HG03469 (cell line): Measurements from ENCODE around the gene PCNT.

Experiments
- ATAC-seq: cut with Tn5 transposase; IDR thresholded peaks from one replicate; pipeline ENCODE4 v1.9.1; 2021; ENCODE audit warnings: mild to moderate bottlenecking, moderate library complexity, moderate number of reproducible peaks; ENCODE audit not compliant: unreplicated experiment

The PCNT gene, protein sequence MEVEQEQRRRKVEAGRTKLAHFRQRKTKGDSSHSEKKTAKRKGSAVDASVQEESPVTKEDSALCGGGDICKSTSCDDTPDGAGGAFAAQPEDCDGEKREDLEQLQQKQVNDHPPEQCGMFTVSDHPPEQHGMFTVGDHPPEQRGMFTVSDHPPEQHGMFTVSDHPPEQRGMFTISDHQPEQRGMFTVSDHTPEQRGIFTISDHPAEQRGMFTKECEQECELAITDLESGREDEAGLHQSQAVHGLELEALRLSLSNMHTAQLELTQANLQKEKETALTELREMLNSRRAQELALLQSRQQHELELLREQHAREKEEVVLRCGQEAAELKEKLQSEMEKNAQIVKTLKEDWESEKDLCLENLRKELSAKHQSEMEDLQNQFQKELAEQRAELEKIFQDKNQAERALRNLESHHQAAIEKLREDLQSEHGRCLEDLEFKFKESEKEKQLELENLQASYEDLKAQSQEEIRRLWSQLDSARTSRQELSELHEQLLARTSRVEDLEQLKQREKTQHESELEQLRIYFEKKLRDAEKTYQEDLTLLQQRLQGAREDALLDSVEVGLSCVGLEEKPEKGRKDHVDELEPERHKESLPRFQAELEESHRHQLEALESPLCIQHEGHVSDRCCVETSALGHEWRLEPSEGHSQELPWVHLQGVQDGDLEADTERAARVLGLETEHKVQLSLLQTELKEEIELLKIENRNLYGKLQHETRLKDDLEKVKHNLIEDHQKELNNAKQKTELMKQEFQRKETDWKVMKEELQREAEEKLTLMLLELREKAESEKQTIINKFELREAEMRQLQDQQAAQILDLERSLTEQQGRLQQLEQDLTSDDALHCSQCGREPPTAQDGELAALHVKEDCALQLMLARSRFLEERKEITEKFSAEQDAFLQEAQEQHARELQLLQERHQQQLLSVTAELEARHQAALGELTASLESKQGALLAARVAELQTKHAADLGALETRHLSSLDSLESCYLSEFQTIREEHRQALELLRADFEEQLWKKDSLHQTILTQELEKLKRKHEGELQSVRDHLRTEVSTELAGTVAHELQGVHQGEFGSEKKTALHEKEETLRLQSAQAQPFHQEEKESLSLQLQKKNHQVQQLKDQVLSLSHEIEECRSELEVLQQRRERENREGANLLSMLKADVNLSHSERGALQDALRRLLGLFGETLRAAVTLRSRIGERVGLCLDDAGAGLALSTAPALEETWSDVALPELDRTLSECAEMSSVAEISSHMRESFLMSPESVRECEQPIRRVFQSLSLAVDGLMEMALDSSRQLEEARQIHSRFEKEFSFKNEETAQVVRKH (N-terminal part only)

DNA sequence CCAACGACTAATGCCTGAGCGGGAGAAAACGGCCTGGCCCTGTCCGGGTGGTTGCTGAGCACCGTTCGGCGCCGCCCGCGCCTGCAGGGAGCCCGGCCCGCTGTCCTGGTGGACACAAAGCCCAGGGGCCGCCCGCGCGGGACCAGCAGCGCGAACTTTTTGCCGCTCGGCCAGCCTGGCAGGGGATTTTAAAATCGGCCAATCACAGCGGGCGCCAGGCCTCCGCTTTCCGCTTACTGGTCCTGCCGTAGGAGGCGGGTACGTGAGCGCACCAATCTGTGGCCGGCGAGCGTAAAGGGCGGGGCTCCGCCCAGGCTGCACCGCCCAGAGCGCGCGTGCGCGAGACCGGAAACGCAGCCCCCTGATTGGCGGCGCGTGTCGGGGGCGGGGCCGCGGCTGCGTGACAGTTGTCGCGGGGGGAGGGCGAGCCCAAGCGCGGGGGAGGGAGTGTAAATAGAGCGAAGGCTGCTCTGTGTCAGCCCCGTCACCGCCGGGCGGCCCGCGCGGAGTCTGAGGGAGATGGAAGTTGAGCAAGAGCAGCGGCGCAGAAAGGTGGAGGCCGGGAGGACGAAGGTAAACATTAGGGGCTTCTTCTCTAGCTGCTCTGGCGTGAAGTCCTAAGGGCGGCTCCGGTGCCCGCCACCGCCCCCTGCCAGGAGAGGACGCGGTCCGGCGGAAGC is at the start of gene PCNT, which contains the start of gene C21orf58:
PCNT (plus strand) TSS at position 447 of the 680 bp plus-strand sequence; CDS start at position 520, 73 bp downstream.
C21orf58 (minus strand) TSS at position 161 of the 680 bp plus-strand sequence. CDS start 1,132 bp downstream, outside the sequence.
- ATAC-seq, result peak; percentile 76

DNA sequence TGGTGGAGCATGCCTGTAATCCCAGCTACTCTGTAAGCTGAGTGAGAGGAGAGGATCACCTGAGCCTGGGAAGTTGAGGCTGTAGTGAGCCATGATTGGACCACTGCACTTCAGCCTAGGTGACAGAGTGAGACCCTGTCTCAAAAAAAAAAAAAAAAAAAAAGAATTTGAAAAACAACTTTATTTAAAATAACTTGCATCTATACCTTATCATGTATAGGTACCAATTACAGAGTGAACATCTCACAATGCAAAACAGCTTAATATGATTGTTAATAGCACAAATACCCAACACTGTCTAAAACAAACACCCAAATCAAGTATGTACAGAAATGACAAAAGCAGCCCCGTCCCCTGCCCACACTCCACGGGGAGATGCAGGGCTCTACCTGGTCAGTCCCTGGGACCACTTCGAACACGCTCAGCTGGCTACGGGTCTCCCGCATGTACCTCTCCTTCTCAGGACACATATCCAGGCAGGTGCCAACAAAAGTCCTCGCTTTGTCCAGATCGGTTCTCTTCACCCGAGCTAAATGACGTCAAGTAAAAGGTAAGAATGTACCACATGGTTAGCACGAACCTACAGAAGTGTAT is 49.1 kb upstream of the PCNT start:
- ATAC-seq, result no peak

DNA sequence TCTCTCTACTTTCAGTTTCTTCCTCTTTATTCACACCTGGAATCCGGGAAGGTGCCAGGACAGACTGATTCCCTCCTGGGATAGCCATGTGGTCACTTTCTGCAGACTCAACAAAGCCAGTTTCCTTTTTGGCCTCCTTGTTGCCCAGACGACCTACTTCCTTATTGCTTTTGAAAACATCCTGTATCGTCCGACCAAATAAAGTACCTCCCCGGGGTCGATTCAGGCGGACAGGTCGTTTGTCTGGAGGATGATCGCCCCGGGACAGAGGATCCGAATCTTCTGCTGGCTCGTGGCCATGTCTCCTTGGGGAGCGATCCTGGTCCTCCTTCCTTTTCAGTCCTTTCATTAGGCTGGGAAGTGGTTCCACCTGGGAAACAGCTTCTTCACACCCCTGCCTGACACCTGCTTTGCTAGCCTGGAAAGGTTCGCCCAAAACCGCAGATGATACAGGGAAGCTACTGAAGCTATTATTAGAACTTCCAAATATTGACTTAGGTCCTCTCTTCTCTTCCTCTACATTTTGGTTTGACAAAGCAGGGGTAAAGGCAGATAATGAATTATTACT is 39.8 kb upstream of the PCNT start:
- no peak for ATAC-seq

DNA sequence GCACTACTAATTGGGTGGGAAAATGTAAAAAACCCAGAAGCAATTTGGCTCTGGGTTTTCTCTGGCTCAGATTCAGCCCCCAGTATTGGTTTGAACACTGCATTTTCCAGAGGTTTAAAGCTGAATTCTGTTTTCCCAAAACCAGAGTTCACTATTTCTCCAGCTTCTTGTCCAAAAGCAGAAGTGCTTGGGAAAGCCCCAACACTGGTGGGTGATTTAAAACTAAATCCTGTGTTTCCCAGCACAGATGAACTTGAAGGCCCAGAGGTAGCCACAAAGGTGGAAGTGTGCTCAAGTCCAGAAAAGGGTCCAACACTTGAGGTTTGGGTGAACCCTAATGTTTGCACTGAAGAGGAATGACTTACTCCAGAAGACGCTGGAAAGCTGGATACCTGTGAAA is 39.2 kb upstream of the PCNT start:
- no peak for ATAC-seq

DNA sequence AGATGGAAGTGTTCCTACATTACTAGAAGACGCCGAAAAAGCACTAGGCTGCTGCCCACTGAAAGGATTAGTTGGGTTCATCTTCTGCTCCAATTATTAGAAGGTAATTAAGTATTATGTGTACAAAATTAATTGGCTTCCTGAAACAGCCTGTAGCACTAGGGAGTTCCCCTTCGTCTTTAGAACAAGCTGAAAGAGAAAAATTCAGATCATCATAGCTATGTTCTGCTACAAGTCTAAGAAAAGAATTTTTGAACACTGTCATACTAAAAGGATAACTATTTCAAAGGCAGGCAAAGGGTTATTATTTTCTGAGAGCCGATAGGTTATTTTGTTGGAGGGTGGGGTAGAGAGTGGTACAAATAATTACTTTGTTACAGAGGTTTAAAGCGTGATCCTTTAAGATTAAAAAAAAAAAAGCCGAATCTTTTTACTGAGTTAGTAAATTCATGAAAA is 38.7 kb upstream of the PCNT start, which contains the start of gene MCM3AP:
MCM3AP (minus strand) TSS at position 406 of the 456 bp plus-strand sequence; CDS start at position 81, 325 bp downstream.
- ATAC-seq, result no peak

DNA sequence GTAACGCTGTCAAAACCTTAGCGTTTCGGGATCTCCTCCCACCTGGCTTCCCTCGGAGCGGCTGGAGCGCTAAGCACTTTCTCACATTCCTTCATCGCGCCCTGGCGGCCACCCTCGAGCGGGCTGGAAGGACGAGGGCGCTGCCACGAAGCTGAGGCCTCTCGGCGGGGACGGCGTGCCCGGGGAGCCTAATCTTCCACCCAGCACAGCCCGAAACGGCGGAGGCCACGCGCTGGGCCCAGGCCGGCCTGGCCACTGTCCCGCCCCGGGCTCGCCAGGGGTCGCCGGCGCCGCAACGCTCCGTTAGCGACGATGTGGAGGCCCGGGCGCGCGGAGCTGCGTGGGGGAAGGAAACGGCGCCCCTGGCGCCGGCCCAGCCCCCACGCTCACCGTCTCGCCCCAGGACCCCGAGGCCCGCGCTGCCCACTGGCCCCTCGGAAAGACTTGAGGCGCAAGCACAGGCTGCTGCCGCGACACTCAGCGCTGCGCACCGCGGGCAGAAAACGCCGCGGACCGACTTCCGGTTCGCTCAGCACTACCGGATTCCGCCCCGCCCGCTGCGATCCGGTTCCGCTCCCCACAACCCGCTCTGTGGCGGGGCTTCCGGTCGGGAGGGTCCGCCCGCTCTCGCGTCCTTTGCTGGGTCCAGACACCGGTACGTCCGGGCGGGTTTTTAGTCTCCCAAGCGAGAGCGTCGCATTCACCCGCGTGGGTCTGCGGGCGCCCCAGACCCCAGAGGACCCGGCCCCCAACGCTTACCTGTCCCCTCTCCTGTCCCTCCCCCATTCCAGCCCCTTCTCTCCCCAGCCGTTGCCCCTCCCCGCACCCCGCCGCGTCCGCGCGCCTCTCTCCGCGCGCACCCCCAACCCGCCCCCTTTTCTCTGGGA is 38.0 kb upstream of the PCNT start, which contains the start of gene YBEY:
YBEY (plus strand) TSS at position 582 of the 887 bp plus-strand sequence. CDS start 572 bp downstream, outside the sequence.
- ATAC-seq, result peak; percentile 35

DNA sequence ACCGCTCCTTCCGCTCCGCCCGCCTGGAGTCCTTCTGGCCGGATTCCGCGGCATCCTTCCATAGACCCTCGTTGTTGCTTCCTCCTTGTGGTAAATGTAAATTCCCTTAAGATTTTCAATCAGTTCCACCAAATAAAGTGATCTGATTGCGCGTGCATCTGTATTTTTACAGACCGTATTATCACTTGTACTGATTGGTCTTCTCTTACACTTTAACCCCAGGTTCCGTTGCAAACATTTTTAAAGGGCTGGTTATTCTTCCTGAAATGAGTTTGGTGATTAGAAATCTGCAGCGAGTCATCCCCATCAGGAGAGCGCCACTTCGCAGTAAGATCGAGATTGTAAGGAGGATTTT is 37.3 kb upstream of the PCNT start:
- ATAC-seq, result peak; percentile 5

DNA sequence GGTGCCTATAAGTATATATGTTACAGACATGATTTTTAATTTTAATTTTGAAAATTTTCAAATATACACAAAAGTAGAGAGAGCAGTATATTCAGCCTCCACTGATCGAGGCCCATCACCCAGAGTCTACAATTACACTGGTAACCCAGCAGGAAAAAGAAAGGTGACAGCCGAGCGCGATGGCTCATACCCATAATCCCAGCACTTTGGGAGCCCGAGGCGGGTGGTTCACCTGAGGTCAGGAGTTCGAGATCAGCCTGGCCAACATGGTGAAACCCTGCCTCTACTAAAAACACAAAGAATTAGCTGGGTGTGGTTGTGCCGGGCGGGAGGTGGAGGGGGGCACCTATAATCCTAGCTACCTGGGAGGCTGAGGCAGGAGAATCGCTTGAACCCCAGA is 36.4 kb upstream of the PCNT start:
- ATAC-seq, result no peak

DNA sequence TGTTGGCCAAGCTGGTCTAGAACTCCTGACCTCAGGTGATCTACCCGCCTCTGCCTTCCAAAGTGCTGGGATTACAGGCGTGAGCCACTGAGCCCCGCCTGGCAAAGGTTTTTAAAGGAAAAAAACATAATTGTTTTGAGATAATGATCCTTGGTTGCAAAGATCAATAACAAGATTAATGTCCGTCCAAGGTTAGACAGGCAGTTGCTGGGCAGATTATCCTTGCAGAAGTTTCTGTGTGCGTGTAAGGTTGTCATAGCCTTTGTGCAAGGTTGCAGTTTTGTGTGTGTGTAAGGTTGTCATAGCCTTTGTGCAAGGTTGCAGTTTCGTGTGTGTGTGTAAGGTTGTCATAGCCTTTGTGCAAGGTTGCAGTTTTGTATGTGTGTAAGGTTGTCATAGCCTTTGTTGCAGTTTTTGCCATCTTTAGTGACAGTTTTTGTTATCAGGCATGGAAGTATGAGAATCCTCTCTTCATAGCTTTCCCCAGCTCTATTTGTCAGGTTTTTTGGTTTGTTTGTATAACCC is 34.2 kb upstream of the PCNT start:
- ATAC-seq, result no peak

DNA sequence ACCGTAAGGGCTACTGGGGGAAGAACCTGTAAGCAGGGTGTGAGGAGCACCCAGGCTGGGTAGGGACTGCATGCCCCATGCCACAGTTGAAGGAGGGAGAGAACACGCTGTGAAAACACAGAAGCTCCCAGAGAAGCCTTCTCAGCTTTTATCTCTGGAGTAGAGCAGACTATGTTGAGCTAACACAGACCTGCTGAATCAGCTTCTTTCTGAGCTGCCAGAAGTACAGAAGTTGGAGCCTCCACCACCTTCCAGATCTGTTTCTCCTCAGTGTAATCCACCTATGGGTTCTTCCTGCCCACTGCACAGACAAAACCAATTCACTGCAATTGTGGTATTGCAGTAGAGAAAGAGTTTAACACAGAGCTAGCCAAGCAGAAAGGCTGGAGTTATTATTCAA is 32.4 kb upstream of the PCNT start:
- ATAC-seq, result no peak

DNA sequence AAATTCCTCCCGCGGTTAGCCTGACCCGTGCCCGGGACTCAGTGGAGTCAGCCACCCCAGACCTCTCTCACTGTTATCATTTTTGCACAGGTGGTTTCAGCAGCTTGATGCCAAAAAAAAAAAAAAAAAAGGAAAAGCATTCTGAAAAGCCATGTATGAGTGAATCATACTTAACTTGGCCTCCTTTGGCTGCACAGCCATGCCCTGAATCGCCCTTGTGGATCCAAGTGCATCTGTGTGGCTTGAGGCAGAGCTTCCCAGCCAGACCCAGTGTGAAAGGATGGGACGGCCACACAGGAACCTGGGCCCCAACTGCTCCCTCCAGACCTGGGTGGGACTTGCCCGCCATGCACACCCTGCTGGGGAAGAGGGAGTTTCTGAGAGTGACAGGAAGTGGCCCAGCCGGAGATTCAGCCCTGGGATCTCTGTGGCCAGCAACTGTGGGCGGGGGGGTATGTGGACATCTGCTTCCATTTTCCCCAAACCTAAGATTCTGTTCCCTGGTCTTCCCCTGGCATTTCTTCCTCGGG is 29.2 kb upstream of the PCNT start:
- ATAC-seq, result no peak

DNA sequence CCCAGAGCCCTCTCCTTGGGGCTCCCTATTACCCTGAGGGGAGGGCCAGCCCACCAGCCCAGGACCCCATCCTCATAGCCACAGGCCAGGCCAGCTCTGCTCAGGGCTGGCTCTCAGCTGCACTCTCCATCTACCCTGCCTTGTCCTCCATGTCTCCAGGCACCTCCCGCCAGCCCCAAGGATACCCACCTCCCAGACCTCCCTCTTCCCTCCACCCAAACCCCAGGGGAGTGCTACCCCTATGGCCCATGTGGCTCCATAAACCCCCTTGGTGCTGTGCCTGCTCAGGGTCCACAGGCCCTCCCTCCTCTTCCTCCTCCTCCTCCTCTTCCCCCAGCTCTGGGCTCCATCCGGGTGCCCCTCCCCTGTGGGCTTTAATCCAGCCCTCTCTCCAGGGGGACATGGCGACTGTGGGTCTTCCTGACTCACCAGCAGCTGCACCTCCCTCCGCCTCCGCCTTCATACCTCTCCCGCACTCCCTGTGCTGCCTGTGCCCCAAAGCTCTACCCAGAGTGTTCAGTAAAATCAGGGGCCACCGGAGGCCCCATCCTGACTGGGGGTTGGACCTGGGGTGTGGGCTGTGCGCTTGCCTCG is 28.7 kb upstream of the PCNT start:
- no peak for ATAC-seq

DNA sequence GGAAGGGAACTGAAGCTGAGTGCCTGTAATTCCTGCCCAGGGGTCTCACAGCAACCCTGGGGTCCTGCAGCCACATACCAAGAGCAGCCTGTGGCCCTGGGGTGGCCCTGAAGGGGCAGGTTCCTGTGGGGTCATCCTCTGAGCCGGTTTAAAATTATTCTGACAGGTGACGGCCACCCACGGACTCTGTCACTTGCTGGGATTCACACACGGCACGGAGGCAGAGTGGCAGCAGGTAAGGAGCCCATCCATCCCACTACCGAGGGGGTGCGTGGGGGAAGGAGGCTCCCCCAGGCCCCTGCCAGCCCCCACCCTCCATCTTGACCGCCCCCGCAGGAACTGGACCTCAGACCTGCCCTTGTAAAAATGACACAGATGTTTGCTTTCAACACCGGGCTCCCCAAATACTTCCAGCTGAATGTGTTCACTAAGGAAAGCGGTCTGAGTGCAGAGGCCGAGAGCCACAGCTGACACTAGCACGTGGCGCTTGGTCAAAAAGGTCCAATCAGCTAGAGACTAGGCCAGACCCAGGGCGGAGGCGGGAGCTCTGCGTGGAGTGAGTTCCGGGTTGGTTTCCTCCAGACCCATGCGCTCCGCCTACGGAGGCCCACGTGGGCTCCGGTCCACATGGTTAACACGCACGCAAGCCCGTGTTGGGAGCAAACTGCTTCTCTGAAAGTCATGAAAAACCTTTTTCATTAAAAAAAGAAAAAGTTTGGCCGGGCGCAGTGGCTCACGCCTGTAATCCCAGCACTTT is 27.8 kb upstream of the PCNT start:
- no peak for ATAC-seq

DNA sequence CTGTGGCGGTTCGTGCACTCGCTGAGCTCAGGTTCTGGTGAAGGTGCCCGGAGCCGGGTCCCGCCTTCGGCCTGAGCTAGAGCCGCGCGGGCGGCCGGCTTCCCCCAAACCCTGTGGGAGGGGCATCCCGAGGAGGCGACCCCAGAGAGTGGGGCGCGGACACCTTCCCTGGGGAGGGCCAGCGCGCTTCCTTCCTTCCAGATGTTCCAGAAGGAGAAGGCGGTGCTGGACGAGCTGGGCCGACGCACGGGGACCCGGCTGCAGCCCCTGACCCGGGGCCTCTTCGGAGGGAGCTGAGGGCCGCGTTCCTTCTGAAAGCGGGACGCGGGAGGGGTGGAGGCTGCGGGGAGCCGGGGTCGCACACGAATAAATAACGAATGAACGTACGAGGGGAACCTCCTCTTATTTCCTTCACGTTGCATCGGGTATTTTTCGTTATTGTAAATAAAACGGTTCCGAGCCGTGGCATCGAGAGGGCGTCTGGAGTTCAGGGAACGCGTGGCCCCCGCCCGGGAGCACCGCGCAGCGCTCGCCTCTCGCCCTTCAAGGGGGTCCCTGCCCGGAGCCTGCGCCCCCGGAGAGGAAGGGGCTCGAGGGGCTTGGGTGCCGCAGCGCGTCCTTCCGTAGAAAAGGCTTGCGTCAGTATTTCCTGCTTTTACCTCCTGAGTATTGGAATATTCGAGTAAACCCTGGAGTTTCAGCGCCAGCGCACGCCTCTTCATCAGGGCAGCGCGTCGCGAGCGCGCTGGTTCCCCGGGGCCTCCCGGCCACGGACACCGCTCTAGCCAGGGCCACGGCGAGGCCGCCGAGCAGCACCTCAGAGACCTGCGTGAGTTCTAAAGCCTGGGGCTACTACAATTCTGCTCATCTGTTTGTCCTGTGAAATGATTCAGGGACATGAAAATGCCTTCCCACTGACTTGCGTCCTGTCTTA is 26.4 kb upstream of the PCNT start:
- ATAC-seq, result no peak

DNA sequence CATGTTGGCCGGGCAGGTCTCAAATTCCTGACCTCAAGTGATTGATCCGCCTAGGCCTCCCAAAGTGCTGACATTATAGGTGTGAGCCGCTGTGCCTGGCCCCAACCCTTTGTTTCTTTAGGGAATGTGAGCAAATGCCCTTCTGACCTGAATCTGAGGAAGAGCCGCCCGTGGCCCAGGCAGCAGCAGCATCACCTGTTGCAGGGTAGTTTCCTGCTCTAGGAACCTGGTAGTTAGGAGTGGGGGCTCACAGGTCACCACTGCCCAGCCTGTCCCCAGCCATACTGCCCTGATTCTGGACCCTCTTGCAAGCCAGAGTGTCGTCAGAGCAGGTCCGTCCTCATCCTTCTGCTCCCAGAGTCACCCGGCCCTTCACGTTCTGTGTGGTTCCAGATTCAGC is 24.8 kb upstream of the PCNT start:
- ATAC-seq, result no peak

DNA sequence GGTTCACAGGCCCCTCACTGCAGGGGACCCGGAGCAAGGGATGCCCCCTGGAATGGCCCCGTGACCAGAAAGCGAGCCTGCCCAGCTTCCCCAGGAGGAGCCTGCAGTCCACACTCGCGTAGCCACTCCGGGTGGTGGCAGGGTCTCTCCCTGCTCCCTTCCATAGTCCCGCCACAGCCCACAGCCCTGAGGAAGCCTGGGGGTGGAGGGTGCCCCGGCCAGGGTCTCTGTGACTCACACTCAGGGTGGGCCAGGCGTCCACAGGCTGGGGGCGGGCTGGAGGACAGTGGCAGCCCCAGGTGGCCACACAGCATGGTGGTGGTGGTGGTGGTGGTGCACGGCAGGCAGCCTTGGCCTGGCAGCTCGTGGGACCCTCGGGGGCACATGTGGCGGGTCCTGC is 22.2 kb upstream of the PCNT start:
- ATAC-seq, result no peak
